GM21528 (cell line): Measurements from ENCODE around the gene SF1.
A peak's percentile ranks its signal among the peaks of the same experiment; 100 is the strongest.
"Not testable (repeated sequence)": the region's sequence is repeated elsewhere in the genome, so short reads cannot be mapped to it uniquely, and the experiment has no call there.

Experiments
- ATAC-seq: cut with Tn5 transposase; IDR thresholded peaks from one replicate; pipeline ENCODE4 v1.9.1; 2021; ENCODE audit warnings: mild to moderate bottlenecking, moderate library complexity; ENCODE audit not compliant: unreplicated experiment, low FRiP score

Gene SF1, protein sequence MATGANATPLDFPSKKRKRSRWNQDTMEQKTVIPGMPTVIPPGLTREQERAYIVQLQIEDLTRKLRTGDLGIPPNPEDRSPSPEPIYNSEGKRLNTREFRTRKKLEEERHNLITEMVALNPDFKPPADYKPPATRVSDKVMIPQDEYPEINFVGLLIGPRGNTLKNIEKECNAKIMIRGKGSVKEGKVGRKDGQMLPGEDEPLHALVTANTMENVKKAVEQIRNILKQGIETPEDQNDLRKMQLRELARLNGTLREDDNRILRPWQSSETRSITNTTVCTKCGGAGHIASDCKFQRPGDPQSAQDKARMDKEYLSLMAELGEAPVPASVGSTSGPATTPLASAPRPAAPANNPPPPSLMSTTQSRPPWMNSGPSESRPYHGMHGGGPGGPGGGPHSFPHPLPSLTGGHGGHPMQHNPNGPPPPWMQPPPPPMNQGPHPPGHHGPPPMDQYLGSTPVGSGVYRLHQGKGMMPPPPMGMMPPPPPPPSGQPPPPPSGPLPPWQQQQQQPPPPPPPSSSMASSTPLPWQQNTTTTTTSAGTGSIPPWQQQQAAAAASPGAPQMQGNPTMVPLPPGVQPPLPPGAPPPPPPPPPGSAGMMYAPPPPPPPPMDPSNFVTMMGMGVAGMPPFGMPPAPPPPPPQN

GRCh38 chr11:64778473-64779298 is at the start of gene SF1:
Gene SF1, minus strand, starts transcription at chr11:64778542. Its CDS starts 150 bp downstream, at chr11:64778392.
- ATAC-seq, result peak; percentile 81

DNA sequence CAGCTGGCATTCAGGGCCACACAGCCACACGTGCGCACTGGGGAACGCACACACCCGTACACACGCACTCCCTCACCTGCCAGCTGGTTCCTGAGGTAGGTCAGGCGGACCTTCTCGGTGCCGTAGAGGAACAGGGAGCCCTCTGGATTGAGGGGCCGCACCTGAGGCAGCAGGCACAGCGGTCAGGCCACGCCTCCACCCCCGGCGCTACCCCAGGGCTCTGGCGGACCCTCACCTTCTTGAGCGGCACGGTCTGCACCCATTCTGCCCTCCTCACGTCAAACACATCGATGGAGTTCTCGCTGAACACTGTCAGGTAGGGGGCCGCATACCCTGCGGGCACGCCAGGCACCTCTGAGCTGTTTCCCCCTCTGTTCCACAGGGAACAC is 49.1 kb upstream of the SF1 start:
- no peak for ATAC-seq

DNA sequence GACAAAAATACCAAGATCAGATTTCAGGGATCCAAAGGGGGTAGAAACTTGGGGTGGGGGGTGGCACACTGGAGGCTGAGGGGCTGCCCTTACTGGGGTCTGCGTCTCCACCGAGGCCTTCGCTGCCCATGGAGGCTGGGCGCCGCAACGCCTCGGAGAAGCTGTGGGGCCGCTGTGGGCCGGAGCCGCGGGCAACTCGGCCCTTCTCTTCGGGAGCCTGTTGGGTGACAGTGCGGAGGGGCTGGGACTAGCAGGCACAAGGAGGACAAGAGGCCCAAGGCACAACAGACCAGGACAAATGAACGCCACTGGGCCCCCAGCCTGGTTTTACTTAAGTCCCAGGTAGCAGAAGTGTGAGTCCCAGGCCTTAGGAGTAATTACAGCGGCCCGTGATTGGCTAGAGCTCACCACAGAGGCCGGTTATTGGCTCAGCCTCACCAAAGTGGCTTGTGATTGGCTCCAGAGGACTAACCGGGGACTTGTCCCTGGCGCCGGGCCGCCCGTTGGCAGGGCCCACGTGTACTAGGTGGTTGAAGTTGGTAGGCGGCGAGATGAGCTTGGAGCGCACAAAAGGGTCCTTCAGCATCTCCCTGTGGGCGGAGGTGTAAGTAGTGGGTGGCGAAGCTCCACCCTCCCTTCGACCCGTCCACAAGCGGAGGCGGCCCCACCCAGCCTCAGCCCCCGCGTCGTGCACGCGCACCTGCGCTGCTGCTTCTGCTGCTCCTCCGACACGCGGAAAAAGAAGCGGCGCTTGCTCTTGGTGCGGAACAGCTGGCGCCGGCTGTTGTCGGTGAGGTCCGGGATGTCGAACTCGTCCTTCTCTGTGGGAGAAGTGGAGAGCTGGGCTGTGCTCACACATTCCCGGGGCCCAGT is 48.5 kb upstream of the SF1 start:
- no peak for ATAC-seq

- ATAC-seq, result no peak
Measured at GRCh38 chr11:64826062-64826461, 47.7 kb upstream of the SF1 start.

DNA sequence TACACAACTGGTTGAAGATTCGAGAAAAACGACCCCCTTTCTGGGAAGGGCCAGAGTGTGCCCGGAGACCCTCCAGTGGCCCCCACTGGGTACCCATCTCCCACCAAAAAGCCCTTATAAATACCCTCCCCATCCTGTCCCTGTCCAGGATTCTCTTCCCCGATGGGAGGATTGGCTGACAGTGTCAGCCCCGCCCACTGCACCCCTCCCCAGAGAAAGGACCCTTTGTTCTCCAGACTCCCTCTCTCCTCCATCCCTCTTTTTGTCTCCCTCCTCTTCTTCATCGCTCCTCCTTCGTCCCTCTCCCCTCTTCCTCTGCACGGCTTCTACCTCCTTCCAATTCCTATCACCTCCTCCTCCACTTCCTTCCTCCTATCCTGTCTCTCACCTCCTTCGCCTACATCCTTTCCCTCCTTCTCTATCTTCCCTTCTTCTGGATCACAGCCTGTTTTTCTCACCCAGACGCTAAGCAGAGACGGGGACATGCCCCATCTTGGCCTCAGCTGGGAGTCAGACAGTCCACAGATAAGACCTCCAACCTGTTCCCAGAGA is 45.3 kb upstream of the SF1 start:
- ATAC-seq, result no peak

DNA sequence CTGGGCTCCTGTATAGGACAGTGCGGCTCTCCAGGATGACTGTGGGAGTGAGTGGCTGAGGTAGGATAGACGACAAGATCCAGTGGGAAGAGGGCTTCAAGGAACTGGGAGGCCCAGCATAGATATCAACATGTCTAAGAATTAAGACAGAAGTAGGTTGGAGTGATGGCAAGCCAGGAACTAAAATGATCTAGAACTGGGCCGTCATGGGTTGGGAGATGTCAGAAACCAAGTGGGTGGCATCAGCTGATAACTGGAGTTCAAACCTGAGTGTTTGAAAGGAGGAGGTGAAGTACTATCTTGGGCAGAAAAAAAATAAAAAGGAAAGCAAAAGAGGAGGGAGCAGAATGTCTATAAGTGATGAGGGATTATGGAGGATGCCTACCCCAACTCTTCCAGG is 39.1 kb upstream of the SF1 start:
- no peak for ATAC-seq

DNA sequence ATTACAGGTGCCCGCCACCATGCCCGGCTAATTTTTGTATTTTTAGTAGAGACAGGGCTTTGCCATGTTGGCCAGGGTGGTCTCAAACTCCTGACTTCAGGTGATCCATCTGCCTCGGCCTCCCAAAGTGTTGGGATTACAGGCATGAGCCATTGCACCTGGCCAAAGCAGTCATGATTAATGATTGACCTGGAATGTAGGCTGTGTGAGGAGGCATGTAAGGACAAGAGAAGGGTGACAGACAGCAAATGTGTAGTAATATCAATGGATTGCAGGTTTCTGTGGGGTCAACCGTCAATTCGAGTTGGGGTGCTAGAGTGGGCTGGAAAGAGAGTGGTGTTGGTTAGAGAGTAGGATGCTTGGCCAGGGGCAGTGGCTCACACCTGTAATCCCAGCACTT is 37.1 kb upstream of the SF1 start:
- ATAC-seq, result not testable (repeated sequence)

DNA sequence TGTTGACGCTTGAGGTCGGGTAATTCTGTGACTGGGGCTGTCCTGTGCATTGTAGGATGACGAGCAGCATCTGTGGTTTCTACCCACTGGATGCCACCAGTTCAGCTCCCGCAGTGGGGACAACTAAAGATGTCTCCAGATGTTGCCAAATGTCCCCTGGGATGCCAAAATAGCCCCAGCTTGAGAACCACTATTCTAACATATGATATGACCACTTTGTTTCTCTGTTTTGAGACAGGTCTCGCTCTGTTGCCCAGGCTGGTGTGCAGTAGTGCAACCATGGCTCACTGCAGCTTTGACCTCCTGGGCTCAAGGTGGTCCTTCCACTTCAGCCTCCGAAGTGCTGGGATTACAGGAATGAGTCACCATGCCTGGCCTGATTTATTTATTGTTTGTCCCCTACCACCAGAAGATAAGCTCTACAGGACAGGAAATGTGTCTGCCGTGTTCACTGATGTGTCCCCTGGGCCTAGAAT is 36.4 kb upstream of the SF1 start:
- ATAC-seq, result peak; percentile 65

DNA sequence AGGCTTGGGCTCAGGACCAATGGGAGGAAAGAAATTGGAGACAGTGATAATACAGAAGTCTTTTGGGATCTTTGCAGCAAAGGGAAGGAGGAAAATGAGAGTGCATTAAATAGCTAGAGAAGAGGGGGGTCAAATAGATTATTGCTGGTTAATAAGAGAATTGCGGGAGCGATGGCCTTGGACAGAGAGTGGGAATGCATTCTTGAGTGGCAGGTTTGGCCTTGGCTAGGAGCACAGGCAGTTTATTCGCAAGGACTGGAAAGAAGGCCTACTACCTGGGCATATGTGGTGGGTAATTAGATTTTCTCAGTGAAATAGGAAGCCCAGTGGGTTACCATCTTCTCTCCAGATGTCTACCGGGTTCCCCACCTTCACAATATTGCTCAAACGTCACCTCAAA is 35.5 kb upstream of the SF1 start:
- ATAC-seq, result no peak

DNA sequence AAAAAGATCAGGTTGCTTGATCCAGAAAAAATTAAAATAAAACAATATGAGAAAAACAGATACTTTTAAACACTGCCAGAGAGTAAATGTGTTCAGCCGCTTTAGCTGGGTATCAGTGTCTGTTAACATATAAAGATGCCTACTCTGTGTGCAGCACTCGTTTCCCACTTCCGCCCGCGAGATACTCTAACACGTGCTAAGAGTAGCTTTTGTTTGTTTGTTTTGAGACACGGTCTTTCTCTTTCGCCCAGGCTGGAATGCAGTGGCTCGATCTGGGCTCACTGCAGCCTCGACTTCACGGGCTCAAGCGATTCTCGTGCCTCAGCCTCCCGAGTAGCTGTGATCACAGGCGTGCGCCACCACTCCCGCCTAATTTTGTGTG is 32.5 kb upstream of the SF1 start:
- no peak for ATAC-seq

- ATAC-seq, result peak; percentile 62
Measured at GRCh38 chr11:64810271-64810890, 32.0 kb upstream of the SF1 start, which contains the start of gene MEN1. Gene MEN1, minus strand, starts transcription at chr11:64810551. Its CDS starts 442 bp downstream, at chr11:64810109.

GRCh38 chr11:64809781-64810241 is 31.5 kb upstream of the SF1 start:
- ATAC-seq, result no peak

- ATAC-seq, result no peak
Measured at GRCh38 chr11:64805481-64805880, 27.1 kb upstream of the SF1 start.

DNA sequence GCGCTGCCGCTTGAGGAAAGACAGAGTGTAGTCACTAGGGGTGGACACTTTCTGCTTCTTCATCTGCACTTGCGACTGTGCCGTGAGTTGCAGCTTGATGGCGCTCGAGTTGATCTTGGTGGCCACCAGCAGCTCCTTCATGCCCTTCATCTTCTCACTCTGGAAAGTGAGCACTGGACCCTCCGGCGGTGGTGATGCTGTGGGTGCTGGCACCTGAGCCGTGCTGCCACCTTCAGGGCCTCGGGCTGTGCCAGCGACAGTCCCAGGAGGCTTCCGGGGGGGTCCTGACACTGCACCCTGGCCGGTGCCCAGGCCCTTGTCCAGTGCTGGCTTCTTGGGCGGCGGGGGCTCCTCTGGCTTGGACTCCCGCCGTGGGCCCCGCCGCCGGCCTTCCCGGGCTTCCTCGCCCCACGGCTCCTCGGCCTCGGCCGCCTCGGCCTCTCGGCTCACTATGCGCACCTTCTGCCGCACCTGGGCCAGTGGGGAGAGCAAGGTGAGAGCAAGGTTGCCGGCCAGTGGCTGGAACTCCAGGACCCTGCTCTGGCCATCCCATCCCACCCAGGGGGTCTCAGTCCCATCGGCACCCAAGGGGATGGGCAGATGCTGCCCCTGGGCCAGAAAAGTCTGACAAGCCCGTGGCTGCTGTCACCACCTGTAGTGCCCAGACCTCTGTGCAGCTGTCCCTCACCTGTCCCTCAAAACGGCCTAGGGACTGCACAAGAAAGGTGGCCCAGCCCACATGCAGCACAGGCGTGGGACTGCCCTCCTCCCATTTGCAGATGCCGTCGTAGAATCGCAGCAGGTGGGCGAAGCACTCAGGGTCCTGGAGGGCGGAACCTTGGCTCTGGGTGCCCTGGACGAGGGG is 26.2 kb upstream of the SF1 start:
- no peak for ATAC-seq

DNA sequence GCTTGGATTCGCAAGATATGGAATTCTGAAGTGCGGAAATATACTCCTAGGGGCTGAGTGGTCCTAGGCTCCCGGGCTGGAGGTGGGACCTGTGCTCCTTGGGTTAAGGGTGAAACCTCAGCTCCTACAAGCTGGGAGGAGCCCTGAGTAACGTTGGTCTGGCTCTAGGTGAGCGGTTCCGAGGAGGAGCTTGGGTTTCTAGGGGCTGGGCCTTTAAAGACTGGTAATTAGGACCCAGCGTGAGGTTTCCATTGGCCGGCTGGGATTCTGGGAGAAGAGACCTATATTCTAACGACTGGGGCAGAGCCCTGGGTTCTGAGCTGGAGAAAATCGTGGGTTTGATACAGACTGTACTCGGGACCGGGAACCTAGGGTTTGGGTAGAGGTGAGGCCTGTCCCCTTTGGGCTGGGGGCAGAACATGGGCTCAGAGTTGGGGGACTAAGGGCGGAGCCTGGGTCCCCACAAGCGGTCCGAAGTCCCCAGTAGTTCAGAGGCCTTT is 25.6 kb upstream of the SF1 start:
- no peak for ATAC-seq

- ATAC-seq, result peak; percentile 54
Measured at GRCh38 chr11:64803158-64803845, 25.0 kb upstream of the SF1 start, which contains the start of gene MAP4K2. Gene MAP4K2, minus strand, starts transcription at chr11:64803214. Its CDS starts 65 bp downstream, at chr11:64803149.

DNA sequence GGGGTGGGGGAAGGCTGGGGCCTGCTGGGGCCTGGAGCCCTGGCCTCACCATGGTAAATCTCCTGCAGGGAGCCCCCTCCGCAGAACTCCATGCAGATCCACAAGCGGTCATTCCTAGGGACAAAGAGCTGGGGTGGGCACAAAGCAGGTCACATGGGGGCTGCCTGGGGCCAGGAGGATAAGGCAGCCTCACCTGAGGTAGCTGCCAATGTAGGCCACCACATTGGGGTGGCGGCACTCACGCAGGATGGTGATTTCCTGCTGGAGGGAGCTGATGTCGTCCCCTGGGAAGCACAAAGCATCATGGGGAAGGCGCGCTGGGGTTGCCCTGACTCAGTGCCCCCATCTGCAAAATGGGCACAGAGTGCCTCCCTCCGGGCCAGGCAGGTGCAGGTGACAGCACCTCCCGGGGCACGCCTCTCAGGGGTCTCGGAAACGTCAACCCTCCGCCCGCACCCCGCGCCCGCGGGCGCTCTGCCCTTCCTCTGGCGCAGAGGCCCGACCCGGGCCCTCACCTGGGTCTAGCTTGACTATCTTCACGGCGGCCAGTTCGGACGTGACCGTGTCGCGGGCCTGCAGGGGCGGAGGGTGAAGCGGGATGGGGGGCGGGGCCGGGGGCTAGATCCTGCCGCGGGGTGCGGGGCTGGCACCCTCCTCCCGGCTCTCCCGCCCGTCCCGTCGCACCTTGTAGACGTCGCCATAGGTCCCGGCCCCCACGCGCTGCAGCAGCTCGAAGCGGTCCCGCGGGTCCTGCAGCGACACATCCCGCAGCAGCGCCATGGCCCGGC is 24.2 kb upstream of the SF1 start:
- ATAC-seq, result peak; percentile 12
